Brain pericyte (primary cell): ENCODE data around the gene AHDC1.
"Not testable (repeated sequence)": the region's sequence is repeated elsewhere in the genome, so short reads cannot be mapped to it uniquely, and the experiment has no call there.

Experiments
- DNase-seq: peaks from one replicate; pipeline ENCODE4 v3.0.0-alpha.2; 2012; ENCODE audit warnings: low read depth, low spot score

The AHDC1 gene

GRCh38 chr1:27633298-27633610 is 29.3 kb upstream of the AHDC1 start:
- no peak for DNase-seq

- DNase-seq = no peak
Observed at GRCh38 chr1:27632387-27633297, 28.7 kb upstream of the AHDC1 start.

GRCh38 chr1:27630859-27631491 is 27.0 kb upstream of the AHDC1 start:
- DNase-seq = no peak

- no peak for DNase-seq
Observed at GRCh38 chr1:27628712-27629111, 24.8 kb upstream of the AHDC1 start.

- DNase-seq = not testable (repeated sequence)
Observed at GRCh38 chr1:27627733-27628132, 23.8 kb upstream of the AHDC1 start.

GRCh38 chr1:27627061-27627460 is 23.1 kb upstream of the AHDC1 start:
- DNase-seq = no peak

GRCh38 chr1:27626031-27626935 is 22.3 kb upstream of the AHDC1 start:
- no peak for DNase-seq

GRCh38 chr1:27624467-27625178 is 20.7 kb upstream of the AHDC1 start:
- no peak for DNase-seq

GRCh38 chr1:27623327-27624212 is 19.6 kb upstream of the AHDC1 start:
- no peak for DNase-seq

- DNase-seq = no peak
Observed at GRCh38 chr1:27622828-27623227, 18.9 kb upstream of the AHDC1 start.

- no peak for DNase-seq
Observed at GRCh38 chr1:27621051-27621920, 17.3 kb upstream of the AHDC1 start.

- not testable (repeated sequence) for DNase-seq
Observed at GRCh38 chr1:27619782-27620438, 16.0 kb upstream of the AHDC1 start.

- DNase-seq = no peak
Observed at GRCh38 chr1:27618341-27619082, 14.6 kb upstream of the AHDC1 start.

GRCh38 chr1:27617420-27617819 is 13.5 kb upstream of the AHDC1 start:
- DNase-seq = no peak

GRCh38 chr1:27616441-27616840 is 12.5 kb upstream of the AHDC1 start:
- DNase-seq = no peak

- no peak for DNase-seq
Observed at GRCh38 chr1:27615346-27616192, 11.6 kb upstream of the AHDC1 start.

- DNase-seq = no peak
Observed at GRCh38 chr1:27614625-27615344, 10.8 kb upstream of the AHDC1 start.
